GM21367 (cell line): ENCODE data around the gene SEC24D.

Source experiments
- ATAC-seq: cut with Tn5 transposase; IDR thresholded peaks from one replicate; pipeline ENCODE4 v1.9.1; 2021; ENCODE audit not compliant: unreplicated experiment

Gene SEC24D

DNA sequence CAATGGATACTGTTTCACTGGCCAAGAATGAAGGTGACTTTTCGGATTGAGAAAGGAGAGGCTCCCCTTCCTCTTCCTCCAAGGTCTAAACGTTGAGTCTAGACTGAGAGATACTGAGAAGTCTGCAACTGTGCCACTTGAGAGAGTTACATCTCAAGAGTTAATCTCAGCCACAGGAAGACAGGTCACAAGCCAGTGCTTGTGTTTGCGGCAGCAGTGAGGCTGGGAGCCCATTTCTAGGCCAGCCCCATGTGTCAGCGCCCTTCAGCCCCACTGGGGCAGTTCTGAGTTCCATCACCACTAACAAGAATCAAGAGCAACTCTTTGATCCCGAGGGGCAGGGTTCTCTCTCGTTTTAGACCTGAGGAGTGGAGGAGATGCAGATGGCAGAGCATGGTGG, 7.3 kb upstream of the SEC24D start:
- ATAC-seq: no peak

DNA sequence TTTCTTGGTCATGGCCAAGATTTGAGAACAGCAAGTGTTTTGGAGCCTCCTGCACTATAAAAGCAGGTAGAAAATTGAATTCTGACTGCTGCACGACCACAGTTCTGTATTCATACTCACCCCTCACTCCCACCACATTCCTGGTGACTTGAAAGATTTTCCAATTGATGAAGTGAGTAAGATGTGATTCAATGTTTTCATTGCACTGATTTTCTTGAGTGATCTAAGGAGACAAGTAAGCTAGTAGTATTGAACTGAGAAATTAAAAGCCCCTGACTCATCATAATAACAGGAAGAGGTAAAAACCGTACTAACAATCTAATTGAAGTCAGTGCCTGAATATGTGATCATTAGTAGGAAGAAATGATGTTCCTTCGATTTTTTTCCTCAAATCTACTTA, 6.1 kb upstream of the SEC24D start:
- ATAC-seq: no peak

DNA sequence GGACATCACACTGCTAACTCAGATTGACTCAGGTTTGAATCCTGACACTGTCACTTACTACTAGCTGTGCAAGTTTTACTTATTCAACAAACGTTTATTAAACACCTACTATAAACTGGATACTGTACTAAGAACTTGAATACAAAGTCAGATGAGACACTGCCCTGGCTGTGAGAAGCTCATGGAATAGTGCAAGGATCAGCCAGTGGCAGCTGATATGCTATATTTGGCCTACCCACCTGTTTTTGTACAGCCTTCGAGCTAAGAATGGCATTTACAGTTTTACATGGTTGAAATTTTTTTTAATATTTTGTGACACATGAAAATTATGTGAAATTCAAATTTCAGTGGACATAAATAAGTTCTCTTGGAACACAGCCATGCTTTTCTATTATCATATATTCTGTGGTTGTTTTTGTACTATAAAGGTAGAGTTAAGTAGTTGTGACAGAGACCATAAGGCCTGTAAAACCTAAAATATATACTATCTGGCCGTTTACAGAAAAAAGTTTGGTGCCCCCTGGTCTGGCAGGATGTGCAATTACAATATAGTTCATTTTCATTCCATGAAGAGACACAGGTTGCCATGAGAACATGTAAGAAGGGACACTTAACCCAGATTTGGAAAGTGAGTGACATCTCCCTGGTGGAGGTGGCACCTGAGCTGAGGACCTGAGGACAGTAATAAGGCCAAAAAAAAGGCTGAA, 3.4 kb upstream of the SEC24D start:
- no peak for ATAC-seq

DNA sequence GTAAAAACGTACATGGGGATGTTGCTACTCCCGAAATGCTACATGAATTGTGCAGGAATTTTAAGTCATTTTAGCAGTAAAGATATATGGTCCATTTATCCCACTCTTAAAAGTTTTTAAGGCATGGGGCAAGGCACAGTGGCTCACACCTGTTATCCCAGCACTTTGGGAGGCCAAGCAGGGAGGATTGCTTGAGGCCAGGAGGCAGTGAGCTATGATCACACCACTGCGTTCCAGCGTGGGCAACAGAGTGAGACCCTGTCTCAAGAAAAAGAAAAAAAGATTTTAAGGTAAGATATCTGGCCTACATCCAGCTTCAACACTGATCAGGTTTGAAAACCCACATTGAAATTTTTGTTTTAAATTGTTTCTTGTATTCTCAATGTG, 1.2 kb upstream of the SEC24D start:
- ATAC-seq: no peak

DNA sequence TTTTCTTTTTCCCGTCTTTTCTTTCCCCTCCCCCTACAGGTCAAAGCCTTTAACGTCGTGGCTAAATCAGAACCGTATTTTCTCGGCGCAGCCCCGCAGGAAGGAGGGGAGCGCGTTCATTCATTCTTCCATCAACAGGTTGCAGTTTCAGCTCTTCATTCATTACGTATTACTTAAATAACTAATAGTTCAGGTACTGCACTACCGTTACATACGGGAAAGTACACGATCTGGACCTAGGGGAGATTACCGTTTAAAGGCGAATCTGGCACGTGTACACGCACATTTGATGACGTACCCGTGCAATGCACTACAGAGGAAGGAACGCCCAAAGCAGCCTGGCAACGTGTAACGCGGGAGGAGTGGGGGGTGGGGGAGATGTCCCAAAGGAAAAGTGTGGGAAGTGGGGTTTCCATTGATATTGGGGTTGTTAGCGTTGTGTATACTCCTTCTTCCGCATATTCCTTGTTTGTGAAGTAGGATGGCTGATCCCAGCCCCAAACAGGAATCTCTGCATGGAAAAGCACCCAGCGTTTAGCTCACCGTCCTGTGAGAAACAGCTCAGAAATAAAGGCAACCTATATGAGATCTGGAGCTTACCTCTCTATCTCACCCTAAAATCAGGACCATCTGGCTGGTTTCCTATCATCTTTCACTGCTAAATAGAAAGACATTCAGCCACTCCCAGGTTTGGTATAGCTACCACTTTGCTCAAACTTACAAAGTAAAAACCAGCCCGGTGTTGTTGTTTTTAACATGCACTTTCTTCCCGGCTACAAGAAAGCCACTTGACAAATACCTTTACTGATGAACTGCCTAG, 585 bp upstream of the SEC24D start:
- ATAC-seq: peak; percentile 37

DNA sequence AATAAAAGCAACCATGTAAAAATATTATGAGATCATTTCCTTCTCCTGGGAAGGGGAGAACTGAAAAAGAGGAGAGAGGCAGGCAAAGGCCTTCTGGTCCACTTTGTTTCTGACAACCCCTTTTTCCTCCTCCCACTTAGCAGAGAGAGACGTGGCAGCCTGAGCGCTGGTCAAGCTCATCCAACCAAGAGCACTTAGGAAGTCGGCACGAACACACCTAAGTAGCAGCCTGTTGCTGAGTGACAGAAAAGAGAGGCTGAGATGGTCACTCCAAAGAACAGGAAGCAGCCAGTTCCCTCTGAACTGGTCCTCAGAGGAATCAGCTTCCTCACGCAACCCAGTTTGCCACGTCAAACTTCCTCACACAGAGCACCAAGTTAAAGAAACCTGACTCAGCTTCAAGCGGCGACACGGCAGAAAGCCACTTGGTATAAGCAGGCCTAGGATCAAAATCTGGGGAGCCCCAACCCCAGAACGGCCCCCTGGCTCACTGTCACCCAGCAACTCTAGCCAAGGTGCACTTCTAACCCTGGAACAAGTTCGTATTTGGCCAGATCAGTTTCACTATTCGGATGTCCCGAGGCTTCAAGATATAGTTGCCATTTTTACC, 861 bp downstream of the SEC24D start:
- peak; percentile 66 for ATAC-seq

DNA sequence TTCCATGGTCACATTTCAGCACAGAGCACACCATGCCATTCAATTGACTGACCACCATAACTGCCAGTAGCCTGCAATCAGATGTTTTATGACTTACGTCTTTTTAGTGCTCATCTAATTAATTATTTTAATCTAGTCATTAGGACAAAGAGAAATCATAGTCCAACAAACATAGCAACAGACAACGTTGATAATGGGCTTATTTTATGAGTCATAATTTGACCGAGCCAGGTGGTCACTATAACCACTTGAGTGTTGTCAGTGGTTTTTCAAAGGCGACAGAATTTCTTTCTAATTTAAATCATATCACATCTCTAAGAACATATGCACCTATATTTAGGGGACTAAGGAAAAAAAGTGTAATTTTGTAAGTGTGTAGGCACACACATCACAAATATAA, 1.9 kb downstream of the SEC24D start:
- no peak for ATAC-seq

DNA sequence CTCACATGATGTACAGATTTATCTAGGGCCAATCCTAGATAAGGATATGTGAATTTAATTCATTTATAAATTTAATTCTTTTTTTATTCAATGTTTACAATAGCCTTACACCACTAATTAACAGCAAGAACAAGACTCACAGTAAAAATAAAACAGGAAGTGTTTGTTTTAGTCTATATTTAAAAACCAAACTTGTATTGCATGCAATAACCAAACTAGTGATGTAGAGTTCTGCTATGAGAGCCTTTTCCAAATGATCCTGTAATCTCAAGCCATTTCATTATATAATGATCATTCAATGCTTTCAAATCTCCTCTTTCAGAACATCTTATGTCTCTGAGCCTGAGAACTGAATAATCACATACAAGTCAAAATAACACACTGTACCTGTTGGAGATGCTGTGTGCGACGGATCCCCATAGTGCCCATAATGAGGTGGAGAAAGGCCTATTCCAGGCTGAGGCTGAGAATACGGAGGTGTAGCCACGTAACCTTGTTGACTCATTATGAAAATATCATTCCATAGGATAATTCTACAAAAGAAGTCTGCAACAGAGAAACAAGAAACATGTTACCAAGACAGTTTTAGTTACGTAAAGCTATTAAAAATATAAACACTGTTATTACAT, 2.6 kb downstream of the SEC24D start:
- ATAC-seq: no peak

DNA sequence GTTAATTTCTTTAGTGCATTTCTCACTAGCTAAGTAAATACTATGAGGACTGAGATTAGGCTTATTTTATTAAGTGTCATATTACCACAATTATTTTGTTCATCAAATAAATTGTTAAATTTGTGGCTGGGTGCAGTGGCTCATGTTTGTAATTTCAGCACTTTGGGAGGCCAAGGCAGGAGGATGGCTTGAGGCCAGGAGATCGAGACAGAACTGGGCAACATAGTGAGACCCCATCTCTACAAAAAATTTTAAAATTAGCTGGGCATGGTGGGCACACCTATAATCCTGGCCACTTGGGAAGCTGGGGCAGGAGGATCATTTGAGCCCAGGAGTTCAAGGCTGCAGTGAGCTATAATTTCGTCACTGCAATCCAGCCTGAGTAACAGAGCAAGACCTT, 6.8 kb downstream of the SEC24D start:
- no peak for ATAC-seq

DNA sequence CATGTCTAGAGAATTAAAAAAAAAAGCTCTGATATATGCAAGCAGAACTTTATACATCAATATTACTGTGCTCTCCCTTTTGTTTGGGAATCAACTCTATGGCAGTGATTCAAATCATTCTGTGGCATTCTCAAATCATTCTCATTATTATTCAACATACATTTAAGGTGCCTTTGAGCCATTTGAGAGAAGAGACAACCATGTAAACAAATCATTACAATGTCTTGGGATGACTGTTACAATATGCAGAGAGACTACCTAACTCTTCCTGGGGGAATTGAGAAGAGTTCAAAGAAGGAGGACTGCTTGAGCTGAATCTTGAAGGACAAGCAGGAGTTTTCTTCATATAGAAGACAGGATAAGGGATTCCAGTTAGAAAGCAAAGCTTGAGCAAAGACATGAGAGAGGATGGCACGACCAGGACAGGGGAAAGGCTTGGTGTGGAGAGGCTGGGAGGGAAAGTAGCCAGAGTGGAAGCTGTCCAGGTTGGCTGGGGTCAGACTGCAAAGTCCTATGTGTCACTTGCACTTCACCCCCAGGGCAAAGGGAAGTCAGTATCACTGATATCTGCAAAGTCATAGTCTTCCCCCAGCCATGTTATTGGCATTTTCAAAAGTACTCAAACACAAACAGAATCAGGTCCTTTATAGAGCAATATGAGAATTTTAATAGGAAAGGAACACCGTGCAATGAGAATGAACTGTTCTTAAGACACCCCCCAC, 9.0 kb downstream of the SEC24D start:
- ATAC-seq: no peak

DNA sequence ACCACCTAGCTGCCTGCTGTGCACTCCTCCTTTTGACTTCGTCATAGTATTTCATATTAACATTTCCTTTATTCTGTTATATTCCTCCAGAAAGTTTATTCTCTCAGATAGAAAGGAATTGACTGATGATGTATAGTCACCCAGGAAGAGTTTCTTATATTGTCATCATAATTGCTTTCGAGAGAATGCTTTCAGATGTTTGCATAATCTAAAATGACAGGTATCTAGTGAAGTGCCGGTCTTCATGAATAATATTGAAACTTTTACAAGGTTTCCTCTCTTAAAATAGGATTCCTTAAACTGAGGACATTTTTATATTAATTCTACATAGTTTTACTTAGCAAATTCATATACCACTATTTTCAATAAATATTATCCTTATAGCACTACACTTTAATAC, 10.1 kb downstream of the SEC24D start:
- ATAC-seq: peak; percentile 58

DNA sequence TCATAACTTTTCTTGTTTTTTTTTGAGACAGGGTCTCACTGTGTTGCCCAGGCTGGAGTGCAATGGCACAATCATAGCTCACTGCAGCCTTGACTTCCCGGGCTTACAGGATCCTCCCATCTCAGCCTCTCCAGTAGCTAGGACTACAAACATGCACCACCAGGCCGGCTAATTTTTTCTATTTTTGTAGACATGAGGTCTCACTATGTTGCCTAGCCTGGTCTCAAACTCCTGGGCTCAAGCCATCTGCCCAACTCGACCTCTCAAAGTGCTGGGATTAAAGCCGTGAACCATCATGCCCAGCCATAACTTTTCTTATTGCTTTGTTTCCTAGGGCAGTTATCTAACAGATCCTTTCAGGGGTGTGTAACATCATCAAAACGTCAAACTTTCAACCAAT, 11.8 kb downstream of the SEC24D start:
- ATAC-seq: no peak

DNA sequence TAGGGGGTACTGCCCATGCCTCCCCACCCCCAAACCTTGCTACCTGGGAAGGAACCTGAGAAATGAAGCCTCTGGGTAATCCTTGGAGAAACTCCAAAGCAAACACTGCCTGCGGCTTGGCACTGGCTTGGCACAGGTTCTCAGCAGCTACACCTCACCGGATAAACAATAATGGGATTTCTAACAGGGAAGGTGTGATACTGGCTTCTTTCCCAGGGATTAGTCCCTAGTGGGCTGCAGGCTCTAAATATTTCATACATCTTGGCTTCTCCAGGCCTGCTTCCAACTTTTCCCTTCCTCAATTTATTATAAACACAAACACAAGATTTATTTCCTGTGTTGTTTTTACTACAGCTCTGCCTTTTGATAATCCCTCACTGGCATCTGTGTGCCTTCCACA, 12.5 kb downstream of the SEC24D start:
- no peak for ATAC-seq

DNA sequence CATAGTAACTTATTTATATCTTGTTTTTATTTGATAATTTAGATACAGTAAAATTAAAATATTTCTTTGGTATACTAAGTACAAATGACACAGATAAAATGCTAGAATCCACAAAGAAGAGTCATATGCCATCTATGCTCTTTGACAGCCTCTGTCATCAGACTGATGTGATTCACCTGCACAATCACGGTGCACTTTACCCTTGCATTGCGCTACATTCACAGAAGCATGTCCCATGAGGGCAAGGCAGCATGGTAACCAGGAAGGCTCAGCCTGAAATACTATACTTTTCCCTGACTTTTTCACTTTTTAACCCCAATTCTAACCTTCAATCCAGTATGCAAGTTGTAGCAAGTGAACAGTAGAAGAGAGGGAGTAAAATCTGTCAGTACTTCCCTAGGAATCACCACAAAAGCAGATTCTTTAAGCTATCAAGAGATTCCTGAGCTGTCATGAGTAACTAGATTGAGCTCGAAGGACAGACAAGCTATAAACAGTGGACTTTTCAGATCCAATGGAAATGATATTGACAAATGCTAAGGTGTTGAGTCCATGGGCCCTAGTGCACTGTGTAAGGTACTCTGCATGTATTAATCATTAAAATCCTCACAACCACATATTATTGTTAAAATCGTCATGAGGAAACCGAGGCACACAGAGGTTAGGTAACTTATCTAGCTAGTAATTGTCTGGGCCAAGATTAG, 14.2 kb downstream of the SEC24D start:
- ATAC-seq: no peak

DNA sequence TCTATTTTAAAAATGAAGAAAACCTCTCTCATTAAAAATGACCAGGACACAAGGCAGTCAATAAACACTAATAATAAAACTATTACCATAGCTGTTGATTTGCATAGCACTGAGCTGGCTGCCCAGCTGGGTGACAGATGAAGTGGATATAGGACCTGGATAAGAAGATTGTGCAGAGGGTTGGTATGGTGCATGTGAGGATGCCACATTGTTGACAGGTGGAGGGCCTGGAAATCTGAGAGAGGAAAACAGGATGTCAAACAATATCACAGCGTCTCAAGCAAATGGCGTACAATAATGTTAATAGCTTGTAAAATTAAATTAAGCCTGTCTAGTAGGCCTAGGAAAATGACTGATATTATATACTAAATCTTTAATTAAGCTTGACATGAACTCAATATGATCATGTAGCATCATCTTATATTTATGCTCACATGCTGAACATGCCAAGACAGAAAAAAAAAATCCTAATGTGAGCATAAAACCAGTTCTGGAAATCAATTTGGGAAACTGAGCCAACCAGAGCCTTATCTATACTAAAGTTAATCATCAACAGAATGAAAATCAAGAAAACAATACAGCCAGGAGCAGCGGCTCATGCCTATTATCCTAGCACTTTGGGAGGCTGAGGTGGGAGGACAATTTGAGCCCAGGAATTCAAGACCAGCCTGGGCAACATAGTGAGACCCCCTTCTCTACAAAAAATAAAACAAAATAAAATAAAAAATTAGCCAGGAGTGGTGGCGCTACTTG, 18.6 kb downstream of the SEC24D start:
- ATAC-seq: no peak

DNA sequence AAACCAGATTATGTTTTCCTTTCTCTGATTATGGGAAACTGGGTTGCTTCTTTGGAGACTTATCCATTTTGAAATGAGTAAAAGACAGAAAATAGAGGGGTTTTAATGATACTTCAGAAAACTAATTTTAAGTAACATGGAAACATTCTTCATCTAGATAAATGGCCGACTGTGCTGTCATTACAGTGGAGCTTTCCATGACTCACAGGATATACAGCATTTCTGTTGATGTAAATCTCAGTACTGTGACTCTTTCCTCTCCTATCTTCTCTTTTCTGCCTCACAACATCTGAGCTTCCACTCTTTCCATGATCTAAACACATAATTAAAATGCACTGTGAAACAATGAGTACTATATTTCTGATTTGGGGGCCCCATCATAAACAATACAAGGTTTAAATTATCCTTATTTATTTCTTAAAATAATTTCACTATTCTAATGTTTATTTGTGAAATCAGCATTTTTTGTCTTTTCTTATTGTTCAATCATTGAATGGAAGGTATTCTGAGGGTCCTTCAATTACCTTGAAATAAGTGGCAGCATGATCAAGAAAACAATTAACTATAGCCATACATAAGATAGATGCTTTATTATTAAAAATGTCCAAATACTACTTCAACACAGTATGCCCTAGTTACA, 19.3 kb downstream of the SEC24D start:
- no peak for ATAC-seq

DNA sequence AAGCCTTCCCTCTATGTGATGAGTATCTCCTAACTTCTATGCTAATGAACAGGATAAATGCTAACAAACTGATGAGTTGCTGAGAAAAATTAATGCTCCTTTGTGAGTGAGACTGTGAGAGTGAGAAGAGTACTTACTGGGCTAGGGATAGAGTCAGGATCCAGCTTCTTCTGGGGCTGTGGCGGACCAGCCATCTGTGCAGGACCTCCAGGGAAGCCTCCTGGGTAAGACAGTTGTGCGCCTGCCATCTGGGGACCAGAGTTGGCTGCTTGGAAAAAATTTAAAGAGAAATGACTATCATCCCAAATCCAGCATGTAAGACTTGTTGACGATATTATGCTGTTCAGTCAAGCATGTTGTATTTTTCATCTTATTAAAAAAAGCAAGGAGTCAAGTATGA, 21.0 kb downstream of the SEC24D start:
- ATAC-seq: no peak

DNA sequence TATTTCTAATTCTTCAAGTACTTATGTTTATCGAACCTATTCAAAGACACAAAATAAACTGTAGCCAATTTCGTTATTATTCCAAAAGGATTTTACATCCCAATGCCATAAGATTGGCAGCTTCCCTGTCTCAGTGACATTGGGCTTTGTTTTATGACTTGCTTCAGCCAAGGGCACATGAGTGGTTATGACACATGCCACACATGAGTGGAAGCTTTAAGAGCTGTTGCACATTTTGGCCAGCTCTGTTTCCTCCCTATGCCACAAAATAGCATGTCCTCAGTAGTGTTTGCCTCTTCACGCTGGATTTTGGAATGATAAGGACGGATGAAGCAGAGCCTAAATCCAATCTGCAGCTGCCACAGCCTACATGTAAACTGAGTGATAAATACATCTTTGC, 21.9 kb downstream of the SEC24D start:
- ATAC-seq: no peak

DNA sequence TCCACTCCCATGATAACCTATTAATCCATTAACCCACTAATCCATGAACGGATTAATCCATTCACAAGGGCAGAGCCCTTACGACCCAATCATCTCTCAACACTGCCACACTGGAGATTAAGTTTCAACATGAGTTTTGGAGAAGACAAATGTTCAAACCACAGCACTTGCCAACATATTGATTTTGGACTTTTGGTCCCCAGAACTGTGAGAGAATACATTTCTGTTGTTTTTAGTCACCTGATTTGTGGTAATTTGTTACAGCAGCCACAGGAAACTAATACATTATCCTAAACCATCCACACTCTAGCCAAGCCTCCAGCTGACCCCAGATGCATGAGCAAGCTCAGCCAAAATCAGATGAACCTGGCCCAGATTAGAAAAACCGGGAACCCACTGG, 22.4 kb downstream of the SEC24D start:
- no peak for ATAC-seq
